Sciatic nerve (tissue), 2 donors: Measurements from ENCODE around the gene UTF1. TPM values are rescaled to one million over a fixed set of nuclear protein-coding genes. Genes with fewer than 3 reads are reported as not detected.

Source experiments
- ATAC-seq: fragments of 200-7000 bp; cut with Tn5 transposase; one replicate; pipeline ENCODE4 v1.9.1; 2020; ENCODE audit warnings: mild to moderate bottlenecking, moderate library complexity
- DNase-seq: peaks from one replicate; pipeline ENCODE4 v3.0.0-alpha.2; 2020; ENCODE audit warnings: low spot score
- intact Hi-C: fragments of 100-400 bp; cut with DNase I; formaldehyde crosslinking; loops from one replicate; pipeline ENCODE4 v1.14.2; 2022
- total RNA-seq: library from RNA; stranded (reverse); fragmentation: NEBNext Ultra II Directional; extraction: Animal tissue kit (Norgen Biotek cat#: 25700); gene quantifications from one replicate; pipeline ENCODE4 v1.2.1, GENCODE V29; 2021
- donor health status: DM: no; HTN: no; CAD: no.
- donor health status: DM: no; HTN: no; CAD: no.

Gene UTF1
- total RNA-seq, 1 donor from 2014 or later, result not detected

DNA sequence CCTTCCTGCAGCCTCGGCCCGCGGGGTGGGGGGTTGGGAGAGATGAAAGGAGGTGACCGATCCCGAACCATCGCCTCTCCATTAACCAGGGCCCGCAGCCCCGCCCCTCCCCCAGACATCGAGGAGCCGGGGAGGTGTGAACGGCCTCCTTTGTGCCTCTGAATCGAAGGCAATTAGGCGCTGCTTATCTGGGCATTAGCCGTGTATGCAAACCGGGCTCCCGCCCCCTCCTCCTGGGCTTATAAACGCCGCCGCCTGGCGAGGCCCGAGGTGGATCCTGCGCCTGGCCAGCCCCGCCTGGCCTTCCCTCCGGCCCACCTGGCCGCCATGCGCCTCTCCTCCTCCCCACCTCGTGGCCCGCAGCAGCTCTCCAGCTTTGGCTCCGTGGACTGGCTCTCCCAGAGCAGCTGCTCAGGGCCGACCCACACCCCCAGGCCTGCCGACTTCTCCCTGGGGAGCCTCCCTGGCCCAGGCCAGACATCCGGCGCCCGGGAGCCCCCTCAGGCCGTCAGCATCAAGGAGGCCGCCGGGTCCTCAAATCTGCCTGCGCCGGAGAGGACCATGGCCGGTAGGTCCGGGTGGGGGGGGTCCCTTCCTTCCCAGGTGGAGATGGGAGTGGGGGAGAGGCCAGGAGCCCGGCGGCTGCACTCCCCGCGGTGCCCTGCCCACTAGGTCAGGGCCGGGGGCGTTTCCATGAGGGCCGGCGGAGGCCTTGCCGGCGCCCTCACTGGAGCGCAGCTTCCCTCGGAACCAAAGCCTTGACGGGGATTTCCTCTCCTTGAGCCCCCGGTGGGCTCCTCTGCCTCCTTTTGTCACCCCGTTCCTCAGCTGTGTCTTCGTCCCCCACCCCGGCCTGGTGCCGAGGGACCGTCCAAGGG is 7.8 kb downstream of the UTF1 start, which contains the start of gene VENTX:
Gene VENTX (plus strand): TSS at position 268 of the 878 bp plus-strand sequence. CDS start 60 bp downstream, at position 328.
- intact Hi-C loops, result no loop called here
- ATAC-seq, result no peak
- DNase-seq, result no peak

GRCh38 chr10:133238466-133238804 is 8.4 kb downstream of the UTF1 start:
- DNase-seq (no peak), ATAC-seq (no peak)
- intact Hi-C loops, result no loop called here

DNA sequence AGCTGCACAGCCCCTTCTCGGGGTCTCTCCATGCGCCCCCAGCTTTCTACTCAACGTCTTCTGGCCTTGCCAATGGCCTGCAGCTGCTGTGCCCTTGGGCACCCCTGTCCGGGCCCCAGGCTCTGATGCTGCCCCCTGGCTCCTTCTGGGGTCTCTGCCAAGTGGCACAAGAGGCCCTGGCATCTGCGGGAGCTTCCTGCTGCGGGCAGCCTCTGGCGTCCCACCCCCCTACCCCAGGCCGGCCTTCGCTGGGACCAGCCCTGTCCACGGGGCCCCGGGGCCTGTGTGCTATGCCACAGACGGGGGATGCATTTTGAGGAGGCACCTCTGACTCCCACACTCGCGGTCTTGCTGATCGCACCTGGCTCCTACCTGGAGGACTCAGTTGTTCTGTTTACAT is 10.0 kb downstream of the UTF1 start:
- ATAC-seq (no peak), DNase-seq (no peak)
- intact Hi-C loops, result no loop called here

GRCh38 chr10:133241501-133242205 is 11.6 kb downstream of the UTF1 start:
- intact Hi-C loops, result no loop called here
- ATAC-seq, result no peak

GRCh38 chr10:133242611-133243356 is 12.8 kb downstream of the UTF1 start:
- ATAC-seq, result no peak
- intact Hi-C loops, result no loop called here
- DNase-seq, result no peak

More at GRCh38 chr10:133241501-133242205, 11.6 kb downstream of the UTF1 start:
- DNase-seq, result no peak

- intact Hi-C loops, result no loop called here
- DNase-seq (no peak), ATAC-seq (no peak)
Observed at GRCh38 chr10:133243593-133243992, 13.6 kb downstream of the UTF1 start.

- ATAC-seq (no peak), DNase-seq (no peak)
- intact Hi-C loops, result no loop called here
Observed at GRCh38 chr10:133245439-133246235, 15.6 kb downstream of the UTF1 start.

DNA sequence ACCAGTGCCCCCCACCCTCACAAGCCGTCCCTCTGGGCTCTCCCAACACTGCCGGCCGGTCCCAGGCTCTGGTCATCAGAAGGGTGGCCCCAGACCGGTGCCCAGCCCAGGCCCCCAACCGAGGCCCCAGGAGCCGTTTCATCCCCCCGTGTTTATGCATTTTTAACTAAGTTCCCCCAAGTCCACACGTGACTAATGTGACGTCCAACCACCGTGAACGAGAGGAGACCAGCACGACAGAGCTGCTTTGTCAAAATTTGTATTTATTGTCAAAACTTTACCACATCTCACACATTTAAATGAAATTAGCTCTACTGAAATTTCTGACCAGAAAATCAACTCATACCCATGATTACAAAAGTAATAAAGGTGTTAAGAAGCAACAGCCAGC is 16.2 kb downstream of the UTF1 start:
- ATAC-seq (no peak), DNase-seq (no peak)
- intact Hi-C loops, result no loop called here

- intact Hi-C loops, result no loop called here
- ATAC-seq (no peak), DNase-seq (no peak)
Observed at GRCh38 chr10:133247681-133248333, 17.8 kb downstream of the UTF1 start.

DNA sequence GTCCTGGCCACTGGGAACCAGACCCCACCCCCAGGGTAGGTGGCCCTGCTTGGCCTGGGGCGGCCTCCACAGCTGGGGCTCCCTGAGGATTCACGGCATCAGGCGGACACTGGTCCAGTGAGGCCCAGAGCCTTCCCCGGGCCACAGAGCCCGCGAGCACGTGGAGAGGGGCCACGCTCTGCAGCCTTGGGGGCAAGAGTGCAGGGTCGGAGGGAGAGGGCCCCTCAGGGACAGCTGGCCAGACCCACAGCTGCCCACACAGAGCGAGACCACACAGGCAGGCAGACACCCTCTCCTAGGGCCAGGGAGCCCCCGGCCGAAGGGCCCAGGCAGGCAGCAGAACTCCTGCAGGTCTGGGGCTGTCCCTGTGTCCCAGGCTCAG is 18.3 kb downstream of the UTF1 start:
- no peak for ATAC-seq
- intact Hi-C loops, result no loop called here
- no peak for DNase-seq

GRCh38 chr10:133249094-133249780 is 19.2 kb downstream of the UTF1 start:
- no peak for DNase-seq
- intact Hi-C loops, result no loop called here
- ATAC-seq, result no peak

DNA sequence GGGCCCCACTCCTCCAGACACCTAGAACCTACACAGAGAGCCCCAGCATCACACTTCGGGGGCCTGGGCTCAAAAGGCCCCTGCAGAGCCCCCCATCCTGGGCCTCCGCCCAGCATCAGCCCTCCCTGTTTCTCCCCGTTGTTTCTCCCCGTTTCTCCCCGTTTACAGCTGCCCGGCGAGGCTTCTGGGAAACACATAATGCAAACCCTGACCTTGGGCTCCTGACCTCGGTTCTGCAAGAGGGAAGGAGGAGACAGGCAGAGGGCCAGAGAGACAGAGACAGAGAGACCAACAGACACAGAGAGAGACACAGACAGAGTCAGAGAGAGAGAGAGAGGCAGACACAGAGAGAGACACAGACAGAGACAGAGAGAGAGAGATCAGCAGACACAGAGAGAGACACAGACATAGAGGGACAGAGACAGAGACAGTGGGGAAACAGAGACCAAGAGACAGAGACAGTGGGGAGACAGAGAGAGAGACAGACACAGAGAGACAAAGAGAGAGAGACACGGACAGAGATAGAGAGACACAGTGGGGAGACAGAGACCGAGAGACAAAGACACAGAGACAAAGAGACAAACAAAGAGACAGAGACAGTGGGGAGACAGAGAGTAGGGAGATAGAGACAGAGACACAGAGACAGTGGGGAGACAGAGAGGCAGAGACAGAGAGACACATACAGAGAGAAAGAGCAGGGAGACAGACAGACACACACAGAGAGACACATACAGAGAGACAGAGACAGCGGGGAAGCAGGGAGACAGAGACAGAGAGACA is 20.1 kb downstream of the UTF1 start:
- no peak for ATAC-seq
- intact Hi-C loops, result no loop called here
- DNase-seq, result no peak

DNA sequence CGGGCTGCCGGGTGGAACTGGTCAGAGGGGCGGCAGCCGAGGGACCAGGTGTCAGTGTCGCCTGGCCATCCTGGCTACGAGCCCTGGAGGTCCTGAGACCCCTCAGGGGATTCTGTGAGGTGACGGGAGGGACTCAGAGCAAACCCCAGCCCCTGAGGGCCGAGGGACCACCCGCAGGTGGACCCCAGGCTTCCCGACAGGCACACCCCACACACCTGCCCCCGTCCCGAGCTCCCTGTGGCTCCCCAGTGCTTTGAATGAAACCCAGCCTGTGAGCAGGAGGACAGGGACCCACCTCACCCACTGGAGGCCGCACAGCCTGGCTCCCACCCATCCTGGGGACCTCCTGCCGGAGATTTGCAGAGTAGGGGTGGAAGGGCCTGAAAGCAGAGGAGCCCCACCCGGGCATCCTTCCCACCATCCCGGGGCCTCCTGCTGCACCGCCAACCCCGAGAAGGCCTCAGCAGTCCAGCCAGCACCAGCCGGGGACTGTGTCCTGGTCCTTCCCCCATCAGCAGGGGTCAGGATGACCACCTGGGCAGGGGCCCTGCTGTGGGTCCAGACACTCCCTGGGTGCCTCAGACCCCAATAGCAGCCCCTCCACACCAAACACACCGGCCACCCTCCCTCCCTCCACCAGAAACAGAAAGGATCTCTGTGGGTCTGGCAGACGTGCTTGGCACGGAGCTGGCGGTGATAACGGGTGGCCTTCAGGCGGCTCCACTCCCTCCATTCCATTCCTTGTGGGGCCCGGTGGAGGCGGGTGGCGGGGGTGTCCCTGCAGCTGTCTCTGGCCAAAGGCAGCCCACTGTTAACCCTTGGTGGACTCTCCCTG is 21.6 kb downstream of the UTF1 start:
- ATAC-seq (no peak), DNase-seq (no peak)
- intact Hi-C loops, result no loop called here

DNA sequence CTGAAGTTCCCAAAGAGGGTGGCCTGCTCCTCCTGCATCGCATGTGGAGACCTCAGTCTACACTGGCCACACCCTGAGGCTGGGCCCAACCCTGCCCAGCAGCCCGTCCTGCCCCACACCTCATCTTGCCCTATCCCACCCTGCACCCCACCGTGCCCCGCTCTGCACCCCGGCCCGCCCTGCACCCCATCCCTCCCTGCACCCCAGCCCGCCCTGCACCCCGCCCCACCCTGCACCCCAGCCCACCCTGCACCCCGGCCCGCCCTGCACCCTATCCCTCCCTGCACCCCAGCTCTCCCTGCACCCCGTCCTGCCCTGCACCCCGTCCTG is 22.2 kb downstream of the UTF1 start:
- DNase-seq, result no peak
- ATAC-seq, result no peak
- intact Hi-C loops, result no loop called here

GRCh38 chr10:133253361-133253955 is 23.4 kb downstream of the UTF1 start:
- intact Hi-C loops, result no loop called here
- DNase-seq (no peak), ATAC-seq (no peak)

- intact Hi-C loops, result no loop called here
- no peak for ATAC-seq
- no peak for DNase-seq
Observed at GRCh38 chr10:133254421-133255120, 24.6 kb downstream of the UTF1 start.
